Stimulated activated CD4-positive, alpha-beta T cell treated with anti-CD3 and anti-CD28 coated beads, Interleukin-12 subunit alpha, Interleukin-12 subunit beta, amount 100 ng/mL, for 24 hours (primary cell): ENCODE data around the gene NFIB.

ENCODE experiments used
- DNase-seq, 2 experiments: peaks; one replicate each; pipeline ENCODE4 v3.0.0-alpha.2; 2020; ENCODE audit warnings: low read depth in 2 of 2

NFIB gene

DNA sequence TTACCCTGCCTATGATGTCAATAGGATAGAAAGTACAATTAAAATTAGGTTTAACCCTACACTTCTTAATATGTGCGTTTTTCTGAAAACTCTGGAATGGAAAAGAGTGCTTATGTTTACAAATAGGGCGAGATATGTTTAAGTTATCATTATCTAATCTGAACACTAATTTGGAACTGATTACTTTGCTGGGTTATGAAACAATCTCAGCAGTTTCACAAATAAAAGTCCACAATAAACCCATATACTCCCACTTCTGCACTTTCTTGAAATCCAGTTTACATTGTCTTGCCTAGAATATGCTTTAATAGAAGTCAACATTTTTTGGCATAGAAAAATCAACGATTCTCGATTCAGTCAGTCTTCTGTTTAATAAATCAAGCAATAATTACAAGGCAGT is 236.3 kb downstream of the NFIB start:
- no peak for DNase-seq

DNA sequence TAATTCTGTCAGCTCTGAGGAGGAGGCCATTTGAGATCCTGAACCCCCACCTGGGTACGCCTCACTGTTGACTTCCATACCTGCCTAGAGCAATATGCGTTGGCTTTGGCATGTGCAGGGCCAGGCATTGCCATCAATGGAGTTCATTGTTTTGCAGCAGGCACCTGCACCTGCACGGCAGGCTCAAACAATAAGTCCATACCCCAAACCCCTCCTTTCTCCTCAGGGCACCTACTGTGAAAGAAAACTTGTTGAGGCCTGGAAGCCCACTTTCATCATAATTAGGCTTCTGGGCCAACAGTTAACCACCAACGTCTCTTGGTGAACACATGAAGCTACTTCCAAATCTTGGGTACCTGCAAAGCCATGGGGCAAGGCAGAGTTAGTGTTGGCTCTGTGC is 238.7 kb downstream of the NFIB start:
- no peak for DNase-seq

DNA sequence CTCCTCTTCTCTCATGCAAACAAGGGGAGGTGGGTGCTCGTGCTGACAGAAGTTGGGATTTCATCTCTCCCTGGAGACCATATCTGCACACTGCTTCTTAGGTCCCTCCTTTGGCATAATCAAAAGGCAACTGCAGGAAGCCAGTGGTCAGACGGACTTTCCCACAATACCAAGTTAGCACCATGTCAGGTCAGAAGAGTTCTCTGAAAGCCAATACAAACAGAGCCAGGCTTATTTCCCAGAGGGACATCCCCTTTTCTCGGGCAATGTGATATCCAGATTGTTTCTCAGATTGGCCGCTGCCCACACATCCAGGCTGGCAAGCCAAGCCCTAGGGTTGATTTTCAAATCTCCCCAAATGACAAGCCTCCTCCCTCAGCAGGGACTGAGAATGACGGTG is 241.1 kb downstream of the NFIB start:
- no peak for DNase-seq

DNA sequence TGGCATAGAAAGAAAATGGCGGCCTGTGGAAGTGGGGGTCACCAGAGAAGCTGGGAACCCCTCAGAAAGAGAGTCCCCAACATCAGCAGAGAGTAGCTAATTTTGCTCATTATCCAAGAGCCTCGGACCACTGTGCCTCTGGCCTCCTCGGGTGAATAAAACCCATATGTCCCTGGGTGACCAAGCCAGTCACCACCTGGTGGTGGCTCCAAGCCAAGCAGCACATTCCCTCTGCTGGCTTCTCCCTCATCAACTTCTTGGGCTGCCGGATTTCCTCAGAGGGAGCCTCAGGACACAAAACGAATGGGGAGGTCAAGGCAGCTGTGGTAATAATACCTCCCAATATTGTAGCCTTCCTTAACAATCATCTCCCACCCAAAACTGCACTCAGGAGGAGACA is 242.5 kb downstream of the NFIB start:
- no peak for DNase-seq

DNA sequence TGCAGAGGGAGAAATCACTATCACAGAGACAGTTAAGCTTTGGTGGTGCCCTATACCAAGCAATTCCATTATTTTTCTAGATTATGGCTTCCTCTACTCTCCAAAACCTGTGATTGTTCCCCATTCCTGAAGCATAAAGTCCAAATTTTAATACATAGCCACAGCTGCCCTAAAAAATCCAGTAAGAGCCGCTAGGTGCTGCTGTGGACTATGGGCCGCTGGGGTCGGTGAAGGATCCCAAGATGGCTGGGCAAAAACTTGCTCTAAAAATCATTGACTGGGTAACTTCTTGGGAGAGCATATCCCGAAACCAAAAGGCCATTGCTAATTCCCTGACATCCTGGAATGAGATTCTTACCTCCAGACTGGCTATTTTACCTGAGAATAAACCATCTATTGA is 245.3 kb downstream of the NFIB start:
- no peak for DNase-seq

DNA sequence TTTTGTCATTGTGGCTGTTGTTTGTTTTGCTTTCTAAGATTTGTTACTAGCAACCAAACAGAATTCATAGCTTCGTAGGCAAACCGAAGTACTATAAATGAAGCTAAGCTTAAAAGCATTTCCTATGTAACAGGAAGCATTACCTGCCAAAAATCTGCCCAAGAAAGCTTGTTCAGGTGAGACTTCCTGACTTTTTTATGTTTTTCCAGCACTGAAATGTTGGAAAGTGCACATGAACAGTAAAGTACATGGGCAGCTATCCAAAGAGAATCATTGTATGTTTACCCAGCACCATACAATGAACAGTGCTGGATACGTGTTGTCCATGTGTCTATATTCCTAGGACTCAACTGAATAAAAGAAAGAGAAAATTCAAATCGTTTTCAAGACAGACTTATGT is 247.1 kb downstream of the NFIB start:
- DNase-seq, result no peak

DNA sequence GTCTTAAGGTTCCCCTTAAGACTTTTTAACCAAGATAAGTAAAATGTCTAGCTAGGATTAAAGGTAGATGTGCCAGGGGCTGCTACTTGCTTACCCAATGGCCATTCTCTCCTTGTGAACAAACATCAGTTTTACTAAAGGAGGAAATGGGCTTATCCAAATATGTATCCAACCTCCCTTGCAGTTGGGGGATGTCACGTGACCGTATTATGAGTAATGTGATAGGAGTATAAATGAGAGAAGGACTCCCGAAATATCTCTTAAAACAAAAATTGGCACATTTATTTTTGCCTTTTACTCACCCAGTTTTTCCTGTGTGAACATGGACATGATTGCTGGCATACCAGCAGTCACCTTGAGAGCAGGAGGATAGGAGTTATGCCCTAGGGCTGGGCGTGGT is 247.9 kb downstream of the NFIB start:
- no peak for DNase-seq

DNA sequence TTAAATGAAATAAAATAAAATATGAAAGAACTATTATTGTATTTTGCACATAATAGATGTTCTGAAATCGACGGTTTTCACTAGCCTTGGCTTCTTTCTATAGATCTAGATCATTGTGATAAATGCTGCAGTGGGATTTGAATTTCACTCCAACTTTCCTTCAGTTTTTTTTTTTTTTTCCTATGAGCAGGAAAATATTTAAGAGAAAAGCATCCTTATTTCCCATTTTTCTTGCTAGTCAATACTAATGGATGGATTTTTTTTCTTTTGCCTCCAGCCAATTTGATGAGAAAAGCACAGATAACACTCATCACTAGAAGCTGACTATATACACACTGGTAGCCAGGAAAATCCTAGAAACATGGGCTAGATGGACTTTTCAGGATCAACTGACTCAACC is 249.0 kb downstream of the NFIB start:
- no peak for DNase-seq

DNA sequence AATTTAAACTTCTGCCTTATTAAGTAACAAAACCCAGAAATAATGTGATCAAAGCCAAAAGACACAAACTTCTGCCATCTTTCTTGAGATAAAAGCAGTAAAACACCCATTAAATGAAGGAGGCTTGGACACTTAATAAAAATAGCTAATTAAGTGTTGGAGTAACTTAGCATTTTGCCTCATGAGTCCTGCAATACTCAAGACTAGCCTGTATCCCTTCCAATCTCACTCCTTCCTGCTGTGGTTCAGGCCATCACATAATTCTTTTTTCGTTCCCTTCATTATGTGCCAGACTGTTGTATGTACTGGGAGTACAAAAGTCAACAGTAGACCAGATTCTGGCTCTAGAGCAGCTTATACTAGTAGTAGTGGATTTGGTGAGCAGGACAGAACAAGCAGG is 250.2 kb downstream of the NFIB start:
- DNase-seq, result no peak

DNA sequence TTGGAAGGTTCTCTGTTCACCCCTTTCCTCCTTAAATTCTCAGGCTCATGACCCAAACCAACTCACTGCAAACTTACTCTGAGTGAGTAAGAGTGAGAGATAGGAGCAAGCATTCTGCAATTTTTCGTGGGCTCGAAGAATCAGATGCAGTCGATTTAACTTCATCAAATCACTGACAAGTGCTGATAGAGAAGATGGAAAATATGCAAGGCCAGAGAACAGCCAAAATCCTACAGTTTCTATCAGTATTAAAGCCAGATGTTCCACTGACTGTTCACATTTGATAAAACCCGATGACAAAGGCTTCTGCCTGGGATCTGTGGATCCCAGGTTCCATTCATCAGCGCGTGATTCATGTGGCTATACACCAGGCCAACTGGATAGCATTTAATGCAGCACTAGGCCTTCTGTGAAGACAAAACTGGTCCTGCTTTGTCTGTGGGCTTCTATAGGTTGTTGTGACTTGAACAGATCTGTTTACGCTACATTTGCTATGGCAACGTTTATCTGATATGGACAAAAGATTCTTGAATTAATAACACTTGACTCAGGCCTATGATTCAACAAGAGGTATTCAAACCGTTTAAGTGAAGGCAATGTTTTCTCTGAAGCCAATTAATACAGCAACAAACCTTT is 251.2 kb downstream of the NFIB start:
- no peak for DNase-seq

DNA sequence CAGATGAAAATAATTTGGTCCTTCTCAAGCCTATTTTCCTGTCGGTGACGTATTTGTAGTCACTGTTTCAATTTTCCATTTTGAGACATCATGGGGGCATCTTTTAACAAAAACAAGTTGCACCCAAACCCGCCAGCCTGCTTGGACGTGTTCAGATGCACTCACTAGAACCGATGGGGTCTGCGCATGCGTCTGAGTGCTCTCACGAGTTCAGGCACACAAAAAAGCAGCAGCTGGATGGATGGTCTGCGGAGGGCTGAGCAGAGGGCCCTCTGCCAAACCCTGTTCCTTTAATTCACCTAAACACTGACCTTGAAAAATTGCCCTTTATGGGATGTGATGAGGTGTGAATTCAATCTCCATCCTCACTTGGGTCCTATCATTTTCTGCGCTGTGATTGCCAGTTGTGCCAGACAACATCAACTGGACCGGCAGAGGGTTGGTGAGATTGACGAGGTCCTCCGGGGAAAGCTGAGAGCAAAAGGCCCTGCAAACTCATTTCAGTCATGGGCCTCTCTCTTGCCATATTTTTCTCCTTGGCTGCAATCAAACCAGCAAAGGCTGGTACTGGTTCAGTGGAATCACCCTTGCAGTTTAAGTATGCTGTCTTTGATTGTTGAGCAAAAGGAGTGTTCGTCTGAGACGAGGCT is 251.9 kb downstream of the NFIB start:
- DNase-seq, result no peak

DNA sequence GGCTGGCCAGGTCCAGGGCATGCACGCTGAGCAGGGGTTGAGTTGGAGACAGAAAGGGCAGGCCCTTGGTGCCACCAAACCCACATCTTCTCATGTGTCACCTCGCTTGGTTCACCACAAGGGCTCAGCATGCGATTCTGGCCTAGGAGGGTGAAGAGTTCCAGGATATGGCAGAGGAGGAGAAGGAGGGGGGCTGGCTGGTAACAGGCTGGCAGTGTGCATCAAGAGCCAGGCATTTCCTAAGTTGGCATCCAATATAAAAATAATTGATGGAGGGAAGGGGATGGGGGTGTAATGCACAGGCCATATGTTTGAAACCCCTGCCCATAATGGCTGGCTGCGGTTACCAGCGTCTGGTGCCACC is 255.6 kb downstream of the NFIB start:
- DNase-seq, result no peak

DNA sequence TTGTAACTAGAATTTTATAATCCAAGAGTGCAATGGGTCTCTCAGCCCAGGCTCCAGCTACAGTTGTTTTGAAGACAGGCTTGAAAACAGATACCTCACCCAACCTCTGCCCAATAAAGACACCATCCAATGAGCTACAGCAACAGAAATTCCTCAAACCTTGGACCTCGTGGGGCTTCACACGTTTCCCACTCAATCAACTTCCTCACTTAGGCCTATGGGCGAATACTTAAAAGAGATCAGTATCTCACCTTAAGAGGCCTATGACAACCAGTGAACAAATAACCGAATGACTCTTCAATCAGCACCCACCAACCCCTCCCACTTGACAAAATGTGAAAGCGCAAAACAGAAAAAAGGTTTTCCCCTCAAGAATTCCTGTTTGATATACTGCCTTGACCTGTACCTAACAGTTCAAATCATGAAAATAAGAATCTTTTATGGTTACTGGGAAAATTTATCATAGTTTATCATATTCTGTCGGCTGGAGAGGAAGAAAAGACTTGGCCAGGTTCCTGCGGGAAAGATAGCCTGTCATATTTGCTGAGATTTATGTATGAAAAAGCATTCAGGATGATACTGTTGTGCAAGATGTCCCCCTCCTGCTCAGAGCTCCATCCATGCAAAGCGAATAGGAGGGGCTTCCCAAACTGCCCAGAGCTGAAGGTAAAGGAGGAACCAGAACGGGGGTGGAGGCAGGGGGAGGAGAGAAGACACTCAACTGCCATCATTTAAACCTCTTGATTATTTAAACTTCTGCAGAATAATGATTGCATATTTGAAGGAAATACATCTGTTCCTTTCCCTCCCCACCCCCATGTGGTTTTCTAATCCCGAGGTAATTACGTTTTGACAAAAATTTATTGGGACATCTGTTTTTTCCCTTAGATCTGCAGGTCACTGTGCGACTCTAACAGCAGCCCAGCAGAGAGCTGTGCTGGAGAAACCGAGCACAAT is 256.3 kb downstream of the NFIB start:
- no peak for DNase-seq

DNA sequence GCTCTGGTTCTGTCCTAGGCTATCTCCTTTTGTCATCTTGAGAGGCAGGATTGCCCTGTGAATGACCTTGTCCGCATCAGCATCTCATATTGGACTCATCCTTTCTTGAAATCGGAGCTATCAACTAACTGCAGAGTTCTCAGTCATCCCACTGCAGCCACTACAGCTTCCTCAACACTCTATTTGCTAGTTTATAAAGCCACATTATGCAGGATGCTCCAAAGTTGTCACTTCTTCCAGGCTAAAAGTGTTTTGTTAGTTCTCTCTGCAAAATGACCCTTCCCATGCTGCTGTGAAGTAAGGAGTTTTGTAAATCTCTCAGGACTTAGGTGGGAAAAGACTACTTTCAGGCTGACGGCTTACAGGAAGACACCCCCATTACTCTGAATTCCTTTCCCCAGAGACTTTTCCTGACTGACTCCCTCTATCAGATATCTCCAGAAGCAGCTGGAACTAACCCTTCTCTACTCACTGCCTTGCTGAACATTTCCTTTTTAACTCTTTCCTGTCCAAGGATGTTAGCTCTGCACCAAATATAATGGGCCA is 257.6 kb downstream of the NFIB start:
- DNase-seq, result no peak

DNA sequence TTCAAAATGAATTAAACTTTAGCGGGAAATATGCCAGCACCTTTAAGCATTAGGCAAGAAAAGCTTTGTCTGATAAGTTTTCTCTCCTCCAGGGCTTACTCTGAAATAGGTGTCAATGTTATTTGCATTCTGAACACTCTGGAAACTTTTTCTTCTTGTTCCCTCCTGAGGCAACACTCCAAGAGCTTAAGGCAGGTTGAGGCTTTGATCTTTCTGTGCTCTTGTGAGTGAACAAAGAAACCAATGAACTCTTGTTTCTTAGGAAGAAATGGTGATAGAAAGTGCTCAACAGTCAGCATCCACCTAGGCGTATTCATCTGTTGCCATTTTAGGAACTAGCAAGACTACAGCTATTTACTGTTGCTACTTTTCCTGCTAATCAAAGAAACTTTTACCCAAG is 259.8 kb downstream of the NFIB start:
- DNase-seq, result no peak

DNA sequence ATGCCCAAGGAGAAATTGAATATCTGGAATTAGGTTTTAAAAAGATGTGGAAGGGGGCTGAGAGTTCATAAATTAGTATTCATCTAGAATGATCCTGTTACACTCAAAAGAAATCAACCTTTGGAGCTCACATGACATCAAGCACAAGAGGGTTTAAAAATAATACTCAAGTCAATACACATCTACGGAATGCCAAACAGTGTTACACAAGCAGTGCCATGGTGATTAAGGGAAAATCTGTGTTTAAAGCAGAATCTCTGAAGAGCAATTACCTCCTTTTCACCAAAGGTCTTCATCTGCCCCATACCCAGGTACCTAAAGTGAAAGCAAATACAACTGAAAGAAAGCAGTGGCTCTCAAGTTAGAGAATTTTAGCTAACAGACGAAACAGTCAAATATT is 261.6 kb downstream of the NFIB start:
- DNase-seq, result no peak

DNA sequence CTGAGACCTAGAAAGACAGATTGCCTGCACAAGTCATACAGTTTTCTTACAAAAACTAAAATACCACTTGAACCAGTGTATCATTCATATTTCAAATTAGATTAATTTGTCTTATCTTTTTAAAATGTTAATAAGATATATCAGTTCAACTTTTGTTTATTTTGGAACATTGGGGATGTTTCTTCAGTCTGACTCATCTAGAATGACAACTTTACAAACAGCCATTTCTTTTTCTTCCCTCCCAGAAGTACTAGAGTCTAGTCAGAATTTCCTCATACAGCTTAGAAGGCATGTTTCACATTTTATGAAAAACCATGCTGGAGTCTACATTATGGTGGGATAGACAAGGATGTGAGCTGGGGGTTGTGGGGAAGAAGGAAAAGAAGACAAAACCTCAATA is 262.5 kb downstream of the NFIB start:
- no peak for DNase-seq

DNA sequence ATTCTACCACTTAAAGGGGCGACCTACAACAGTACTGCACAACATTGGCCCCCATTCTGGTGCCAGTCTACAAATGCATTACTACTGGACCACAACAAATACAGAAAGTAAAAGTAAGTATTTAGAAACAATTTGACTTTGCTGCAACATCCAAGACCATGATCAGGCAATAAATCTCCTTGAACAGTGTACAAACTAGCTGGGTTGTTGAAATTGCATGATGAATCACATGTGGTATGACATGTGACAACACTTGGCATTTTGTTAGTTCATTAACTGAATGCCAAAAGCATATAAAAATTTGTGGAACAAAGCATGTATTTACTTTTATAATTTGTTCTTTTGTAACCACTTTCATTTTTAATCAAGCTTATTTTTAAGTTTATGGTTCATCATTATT is 270.5 kb downstream of the NFIB start:
- no peak for DNase-seq

DNA sequence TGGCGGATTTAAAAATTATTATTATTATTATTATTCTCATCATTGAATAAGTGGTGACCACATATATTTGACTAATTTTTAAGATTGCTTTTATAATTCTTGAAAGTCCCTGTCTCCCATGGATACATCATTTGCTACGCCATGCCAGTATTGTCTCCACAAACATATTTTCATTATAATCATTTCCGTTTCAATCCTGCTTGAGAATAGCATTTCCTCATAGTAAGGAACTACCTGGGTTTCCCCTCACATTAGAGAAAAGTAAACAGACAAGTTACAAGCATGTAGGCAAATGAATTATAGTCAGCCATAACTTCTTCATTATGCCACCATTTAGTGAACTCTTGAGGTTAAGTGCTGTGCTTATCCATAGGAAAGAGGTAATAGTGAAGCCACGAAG is 276.6 kb downstream of the NFIB start:
- no peak for DNase-seq

DNA sequence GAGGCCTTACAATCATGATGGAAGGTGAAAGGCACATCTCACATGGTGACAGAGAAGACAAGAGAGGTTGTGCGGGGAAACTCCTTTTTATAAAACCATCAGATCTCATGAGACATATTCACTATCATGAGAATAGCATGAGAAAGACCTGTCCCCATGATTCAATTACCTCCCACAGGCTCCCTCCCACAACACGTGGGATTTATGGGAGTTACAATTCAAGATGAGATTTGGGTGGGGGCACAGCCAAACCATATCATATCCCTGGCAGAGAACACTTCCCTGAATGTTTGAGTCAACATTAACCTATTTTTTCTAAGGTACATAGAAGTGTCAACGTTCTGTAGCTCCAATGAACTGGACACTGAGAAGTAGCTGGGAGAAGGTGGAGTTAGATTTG is 280.9 kb downstream of the NFIB start:
- no peak for DNase-seq
